ENCODE measurements around the gene IFI44. TPM values are rescaled to one million over a fixed set of nuclear protein-coding genes. Genes with fewer than 3 reads are reported as not detected.

Gene IFI44
- total RNA-seq, 1 donor from 2014 or later = not detected

GRCh38 chr1:78647238-78647637, 2.4 kb upstream of the IFI44 start:
- no peak overlapping the region for H3K4me3 ChIP-seq
- no peaks in the 10 kb centered on the region for H3K36me3 ChIP-seq
- H3K27me3 ChIP-seq = peaks cover 4% of the 10 kb centered on the region
- no peaks in the 10 kb centered on the region for H3F3A ChIP-seq (ENCODE audit: low read depth)
- no peak overlapping the region for H2AFZ ChIP-seq (replicated peaks)
- Mint-ChIP-seq H3K36me3 (no peaks in the 10 kb centered on the region), H3K27me3 (ENCODE audit: insufficient read depth, low read depth) (peaks cover 2% of the 10 kb centered on the region), H3K9me3 (peaks cover 9% of the 10 kb centered on the region), H3K4me3 (no peak overlapping the region), H3K27ac (no peak overlapping the region), H3K4me1 (no peaks in the 10 kb centered on the region)
- H3K4me2 ChIP-seq = no peak overlapping the region
- no peaks in the 10 kb centered on the region for H3K4me1 ChIP-seq
- no peak overlapping the region for H3K27ac ChIP-seq
- H3K9ac ChIP-seq = no peak overlapping the region
- H4K20me1 ChIP-seq (ENCODE audit: low read depth) = no peaks in the 10 kb centered on the region
- no peak for DNase-seq (ENCODE audit: low spot score)
- H3K79me2 ChIP-seq (ENCODE audit: low read depth) = no peaks in the 10 kb centered on the region
- peaks cover 4% of the 10 kb centered on the region for H3K9me3 ChIP-seq (ENCODE audit: low read depth)
- TF ChIP-seq CTCF (IDR thresholded peaks at IDR 0.05) (no peak), EZH2 (IDR thresholded peaks at IDR 0.05) (no peak), EZH2phosphoT487 (IDR thresholded peaks at IDR 0.05) (no peak)

DNA sequence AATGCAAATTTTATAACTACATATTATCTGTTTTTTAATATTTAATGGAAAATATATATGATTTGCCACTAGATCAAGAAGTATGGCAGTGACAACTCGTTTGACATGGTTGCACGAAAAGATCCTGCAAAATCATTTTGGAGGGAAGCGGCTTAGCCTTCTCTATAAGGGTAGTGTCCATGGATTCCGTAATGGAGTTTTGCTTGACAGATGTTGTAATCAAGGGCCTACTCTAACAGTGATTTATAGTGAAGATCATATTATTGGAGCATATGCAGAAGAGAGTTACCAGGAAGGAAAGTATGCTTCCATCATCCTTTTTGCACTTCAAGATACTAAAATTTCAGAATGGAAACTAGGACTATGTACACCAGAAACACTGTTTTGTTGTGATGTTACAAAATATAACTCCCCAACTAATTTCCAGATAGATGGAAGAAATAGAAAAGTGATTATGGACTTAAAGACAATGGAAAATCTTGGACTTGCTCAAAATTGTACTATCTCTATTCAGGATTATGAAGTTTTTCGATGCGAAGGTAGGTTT, 556 bp downstream of the IFI44 start:
- Histone ChIP-seq H3K27ac (no peak overlapping the region), H3F3A (ENCODE audit: low read depth) (no peaks in the 10 kb centered on the region), H3K4me3 (no peak overlapping the region), H2AFZ (replicated peaks) (no peak overlapping the region), H3K4me1 (no peaks in the 10 kb centered on the region), H3K27me3 (peaks cover 16% of the 10 kb centered on the region), H4K20me1 (ENCODE audit: low read depth) (no peaks in the 10 kb centered on the region), H3K9ac (no peak overlapping the region), H3K4me2 (no peak overlapping the region), H3K79me2 (ENCODE audit: low read depth) (no peaks in the 10 kb centered on the region), H3K9me3 (ENCODE audit: low read depth) (no peaks in the 10 kb centered on the region), H3K36me3 (no peaks in the 10 kb centered on the region)
- Mint-ChIP-seq H3K27ac (no peak overlapping the region), H3K27me3 (ENCODE audit: insufficient read depth, low read depth) (peaks cover 2% of the 10 kb centered on the region), H3K9me3 (peaks cover 5% of the 10 kb centered on the region), H3K36me3 (no peaks in the 10 kb centered on the region), H3K4me1 (no peaks in the 10 kb centered on the region), H3K4me3 (no peak overlapping the region)
- TF ChIP-seq CTCF (IDR thresholded peaks at IDR 0.05) (no peak), EZH2 (IDR thresholded peaks at IDR 0.05) (no peak), EZH2phosphoT487 (IDR thresholded peaks at IDR 0.05) (no peak)
- no peak for DNase-seq (ENCODE audit: low spot score)

DNA sequence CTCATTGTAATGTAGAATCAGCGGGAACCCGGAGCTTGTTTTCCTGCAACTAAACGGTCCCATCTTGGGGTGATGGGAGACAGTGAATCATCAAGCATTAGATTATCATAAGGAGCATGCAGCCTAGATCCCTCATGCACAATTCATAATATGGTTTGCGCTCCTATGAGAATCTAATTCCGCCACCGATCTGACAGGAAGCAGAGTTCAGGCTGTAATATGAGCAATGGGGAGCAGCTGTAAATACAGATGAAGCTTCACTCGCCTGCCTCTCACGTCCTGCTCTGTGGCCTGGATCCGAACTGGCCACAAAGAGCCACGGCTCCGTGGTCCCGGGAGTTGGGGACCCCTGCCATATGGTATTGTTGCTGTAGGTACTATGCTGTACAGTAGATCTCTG, 1.6 kb downstream of the IFI44 start:
- DNase-seq (ENCODE audit: low spot score) = no peak
- Histone ChIP-seq H3K79me2 (ENCODE audit: low read depth) (no peaks in the 10 kb centered on the region), H3K27ac (no peak overlapping the region), H3K9ac (no peak overlapping the region), H3K4me1 (no peaks in the 10 kb centered on the region), H3K4me3 (no peak overlapping the region), H3K4me2 (no peak overlapping the region), H3K9me3 (ENCODE audit: low read depth) (no peaks in the 10 kb centered on the region), H4K20me1 (ENCODE audit: low read depth) (no peaks in the 10 kb centered on the region), H3F3A (ENCODE audit: low read depth) (no peaks in the 10 kb centered on the region), H2AFZ (replicated peaks) (no peak overlapping the region), H3K27me3 (peaks cover 25% of the 10 kb centered on the region), H3K36me3 (no peaks in the 10 kb centered on the region)
- Mint-ChIP-seq H3K9me3 (peaks cover 3% of the 10 kb centered on the region), H3K36me3 (no peaks in the 10 kb centered on the region), H3K4me1 (no peaks in the 10 kb centered on the region), H3K4me3 (no peak overlapping the region), H3K27me3 (ENCODE audit: insufficient read depth, low read depth) (peaks cover 2% of the 10 kb centered on the region), H3K27ac (no peak overlapping the region)
- TF ChIP-seq CTCF (IDR thresholded peaks at IDR 0.05) (no peak), EZH2 (IDR thresholded peaks at IDR 0.05) (no peak), EZH2phosphoT487 (IDR thresholded peaks at IDR 0.05) (no peak)

Measured in neural progenitor cell (in vitro differentiated cells).